Peyer's patch (tissue), 4 donors: ENCODE data around the gene CRTC1. TPM values are rescaled to one million over a fixed set of nuclear protein-coding genes. Genes with fewer than 3 reads are reported as not detected.

Experiments
- DNase-seq, 3 donors: peaks; one replicate each; pipeline ENCODE4 v3.0.0-alpha.2; 2017 to 2019
- H3K27ac ChIP-seq, 4 donors: fragments of 200-600 bp; sonication (generic); one replicate each; pipeline ENCODE4 v1.5.1; 2016 to 2019
- H3K27me3 ChIP-seq, 2 donors: fragments of 200-600 bp; sonication (generic); one replicate each; pipeline ENCODE4 v1.5.1; 2019
- H3K36me3 ChIP-seq, 3 donors: fragments of 200-600 bp; sonication (generic); one replicate each; pipeline ENCODE4 v1.5.1; 2016 to 2019
- H3K4me1 ChIP-seq, 4 donors: fragments of 200-600 bp; sonication (generic); one replicate each; pipeline ENCODE4 v1.5.1; 2016 to 2019
- H3K4me3 ChIP-seq, 4 donors: fragments of 200-600 bp; sonication (generic); 1 replicate in 3 of 4; 2 replicates in 1 of 4; pipeline ENCODE4 v1.5.1; 2016 to 2019; ENCODE audit warnings: mild to moderate bottlenecking in 1 of 4
- H3K9me3 ChIP-seq, 4 donors: fragments of 200-600 bp; sonication (generic); one replicate each; pipeline ENCODE4 v1.5.1; 2016 to 2019; ENCODE audit warnings: mild to moderate bottlenecking in 1 of 4
- CTCF ChIP-seq, 6 experiments: fragments of 450-650 bp in 4 of 6; fragments of 200-600 bp in 2 of 6; sonication (generic) in 1 of 6; IDR thresholded peaks; one replicate each; pipeline ENCODE4 v1.5.1; 2017 to 2019; ENCODE audit warnings: antibody characterized with exemption in 6 of 6, mild to moderate bottlenecking in 3 of 6, moderate library complexity in 1 of 6
- POLR2A ChIP-seq, 2 donors: fragments of 450-650 bp; IDR thresholded peaks; one replicate each; pipeline ENCODE4 v1.5.1; 2017; ENCODE audit warnings: antibody characterized with exemption in 2 of 2, mild to moderate bottlenecking in 2 of 2, moderate library complexity in 2 of 2
- total RNA-seq, 4 donors: library from RNA; depleted of rRNA; stranded (reverse); fragments of >200 nt; gene quantifications; one replicate each; pipeline ENCODE4 v1.1.0, GENCODE V29; 2016

Gene CRTC1
- total RNA-seq, 4 donors from 2014 or later: 5.1 to 21.5 (median 9.4) TPM

GRCh38 chr19:18662972-18663732, 20.3 kb upstream of the CRTC1 start:
- TF ChIP-seq CTCF (IDR thresholded peaks at IDR 0.05): no peak
- TF ChIP-seq POLR2A (IDR thresholded peaks at IDR 0.05): no peak
- DNase-seq: no peak

DNA sequence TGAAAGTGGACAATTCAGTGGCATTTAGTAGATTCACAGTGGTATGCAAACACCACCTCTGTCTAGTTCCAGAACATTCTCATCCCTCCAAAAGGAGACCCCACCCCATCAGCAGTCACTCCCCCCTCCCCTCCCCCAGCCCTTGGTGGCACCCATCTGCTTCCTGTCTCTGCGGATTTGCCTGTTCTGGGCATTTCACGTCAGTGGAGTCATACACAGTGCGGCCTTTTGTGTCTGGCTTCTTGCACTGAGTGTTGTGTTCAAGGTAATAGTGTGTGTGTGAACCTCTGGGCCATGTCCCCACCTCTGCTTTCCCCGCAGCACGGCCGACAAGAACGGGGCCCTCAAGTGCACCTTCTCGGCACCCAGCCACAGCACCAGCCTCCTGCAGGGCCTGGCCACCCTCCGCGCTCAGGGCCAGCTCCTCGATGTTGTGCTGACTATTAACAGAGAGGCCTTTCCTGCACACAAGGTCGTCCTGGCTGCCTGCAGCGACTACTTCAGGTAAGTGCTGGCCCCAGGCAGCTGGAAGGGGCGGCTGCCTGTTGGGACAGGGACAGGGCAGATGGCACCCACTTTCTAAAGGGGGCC, 19.4 kb upstream of the CRTC1 start:
- TF ChIP-seq POLR2A (IDR thresholded peaks at IDR 0.05) (no peak), CTCF (IDR thresholded peaks at IDR 0.05) (no peak)
- peaks cover 0 to 26% (median 0%) of the 10 kb centered on the region in 3 donors for H3K36me3 ChIP-seq
- no peak for DNase-seq
- peaks cover 0 to 5% (median 2%) of the 10 kb centered on the region in 4 donors for H3K4me1 ChIP-seq
- no peak overlapping the region for H3K27ac ChIP-seq
- H3K9me3 ChIP-seq: no peaks in the 10 kb centered on the region
- no peak overlapping the region for H3K4me3 ChIP-seq
- H3K27me3 ChIP-seq: no peaks in the 10 kb centered on the region

More at GRCh38 chr19:18662972-18663732, 20.3 kb upstream of the CRTC1 start:
- H3K27ac ChIP-seq: no peak overlapping the region
- peaks cover 0 to 6% (median 2%) of the 10 kb centered on the region in 4 donors for H3K4me1 ChIP-seq
- peaks cover 0 to 17% (median 0%) of the 10 kb centered on the region in 3 donors for H3K36me3 ChIP-seq
- no peaks in the 10 kb centered on the region for H3K9me3 ChIP-seq
- no peak overlapping the region for H3K4me3 ChIP-seq
- no peaks in the 10 kb centered on the region for H3K27me3 ChIP-seq

DNA sequence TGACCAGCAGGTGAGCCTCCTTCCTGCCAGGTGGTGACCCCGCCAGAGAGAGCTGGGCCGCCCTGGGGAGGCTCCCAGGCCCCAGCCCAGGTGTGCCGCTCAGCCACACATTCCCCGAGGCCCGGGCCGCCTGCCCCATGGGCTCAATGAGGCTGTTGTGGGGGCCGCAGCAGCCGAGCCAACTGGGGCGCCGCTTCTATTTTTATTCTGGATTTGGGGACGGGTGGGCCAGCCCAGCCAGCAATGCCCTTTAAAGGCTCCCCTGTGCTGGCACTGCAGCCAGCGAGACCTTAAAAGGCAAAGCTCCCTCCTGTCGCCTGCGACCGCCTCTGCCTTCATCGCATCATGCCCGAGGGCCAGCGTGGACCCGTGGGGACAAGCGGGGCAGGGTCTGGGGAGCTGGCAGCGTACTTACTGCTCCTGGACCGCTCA, 17.7 kb upstream of the CRTC1 start:
- no peak overlapping the region for H3K4me3 ChIP-seq
- peaks cover 0 to 33% (median 0%) of the 10 kb centered on the region in 3 donors for H3K36me3 ChIP-seq
- H3K9me3 ChIP-seq: no peaks in the 10 kb centered on the region
- no peaks in the 10 kb centered on the region for H3K27me3 ChIP-seq
- H3K4me1 ChIP-seq: no peaks in the 10 kb centered on the region
- H3K27ac ChIP-seq: no peak overlapping the region
- TF ChIP-seq POLR2A (IDR thresholded peaks at IDR 0.05) (no peak), CTCF (IDR thresholded peaks at IDR 0.05) (no peak)
- no peak for DNase-seq

GRCh38 chr19:18666317-18666716, 17.2 kb upstream of the CRTC1 start:
- Histone ChIP-seq H3K4me3 (no peak overlapping the region), H3K9me3 (no peaks in the 10 kb centered on the region), H3K27me3 (no peaks in the 10 kb centered on the region), H3K36me3 (peaks cover 0 to 33% (median 0%) of the 10 kb centered on the region in 3 donors), H3K4me1 (no peaks in the 10 kb centered on the region), H3K27ac (no peak overlapping the region)
- DNase-seq: no peak
- no peak for TF ChIP-seq CTCF (IDR thresholded peaks at IDR 0.05)
- TF ChIP-seq POLR2A (IDR thresholded peaks at IDR 0.05): no peak

DNA sequence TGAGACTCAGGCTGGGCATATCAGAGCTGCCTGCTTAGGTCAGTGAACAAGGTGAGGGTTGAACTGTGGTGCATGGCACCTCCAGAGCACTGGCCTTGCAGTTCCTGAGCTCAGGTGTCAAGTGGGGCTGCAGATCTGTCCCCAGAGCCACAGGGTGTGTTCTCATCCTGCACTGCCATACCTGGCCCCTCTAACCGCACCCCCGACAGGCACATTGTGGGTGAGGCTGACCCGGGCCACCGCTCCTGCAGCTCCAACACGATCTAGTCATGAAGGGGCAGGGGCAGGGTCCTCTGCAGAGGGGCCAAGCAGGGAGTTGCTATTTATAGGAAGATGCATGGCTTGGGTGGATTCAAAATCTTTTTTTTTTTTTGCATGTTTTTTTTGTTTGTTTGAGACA, 16.7 kb upstream of the CRTC1 start:
- no peak for DNase-seq
- no peak overlapping the region for H3K4me3 ChIP-seq
- no peaks in the 10 kb centered on the region for H3K4me1 ChIP-seq
- H3K27me3 ChIP-seq: no peaks in the 10 kb centered on the region
- peaks cover 0 to 33% (median 0%) of the 10 kb centered on the region in 3 donors for H3K36me3 ChIP-seq
- H3K9me3 ChIP-seq: no peaks in the 10 kb centered on the region
- no peak overlapping the region for H3K27ac ChIP-seq
- no peak for TF ChIP-seq POLR2A (IDR thresholded peaks at IDR 0.05)
- no peak for TF ChIP-seq CTCF (IDR thresholded peaks at IDR 0.05)
